Skeletal muscle tissue (tissue), 4 donors: ENCODE results near the gene EED. TPM values are rescaled to one million over a fixed set of nuclear protein-coding genes. Genes with fewer than 3 reads are reported as not detected.

Experiments used
- H3K27ac ChIP-seq: one replicate; pipeline ENCODE4 v1.7.0; 2013; ENCODE audit warnings: mild to moderate bottlenecking, low read depth, low read length, inconsistent platforms
- H3K27me3 ChIP-seq, 3 donors: one replicate each; pipeline ENCODE4 v1.7.0; 2013; ENCODE audit warnings: low read length in 3 of 3; ENCODE audit not compliant: control insufficient read depth in 3 of 3, insufficient read depth in 3 of 3
- H3K36me3 ChIP-seq, 3 donors: one replicate each; pipeline ENCODE4 v1.7.0; 2013; ENCODE audit warnings: low read length in 3 of 3; ENCODE audit not compliant: control insufficient read depth in 3 of 3, insufficient read depth in 3 of 3
- H3K4me1 ChIP-seq, 3 donors: one replicate each; pipeline ENCODE4 v1.7.0; 2013; ENCODE audit warnings: low read length in 3 of 3, mild to moderate bottlenecking in 3 of 3; ENCODE audit not compliant: control insufficient read depth in 3 of 3, insufficient read depth in 3 of 3
- H3K4me3 ChIP-seq, 3 donors: one replicate each; pipeline ENCODE4 v1.7.0; 2013; ENCODE audit warnings: low read length in 3 of 3
- H3K9ac ChIP-seq, 3 donors: one replicate each; pipeline ENCODE4 v1.7.0; 2013; ENCODE audit warnings: low read length in 3 of 3, mild to moderate bottlenecking in 3 of 3, moderate library complexity in 2 of 3, low read depth in 1 of 3
- H3K9me3 ChIP-seq, 3 donors: one replicate each; pipeline ENCODE4 v1.7.0; 2013; ENCODE audit warnings: low read length in 3 of 3; ENCODE audit not compliant: control insufficient read depth in 3 of 3
- total RNA-seq: library from RNA; depleted of rRNA; stranded (reverse); fragments of >200 nt; gene quantifications from one replicate; pipeline ENCODE4 v1.2.3, GENCODE V29; 2014
- donor health status: Osteomylitis.

Gene EED
- total RNA-seq, 1 donor from 2014 or later = 23.5 TPM

- Histone ChIP-seq H3K9me3 (no peaks in the 10 kb centered on the region), H3K27ac (no peak overlapping the region), H3K4me3 (peak overlapping the region; percentile 98), H3K4me1 (peaks cover 6 to 14% (median 13%) of the 10 kb centered on the region in 3 donors), H3K27me3 (no peaks in the 10 kb centered on the region), H3K36me3 (no peaks in the 10 kb centered on the region), H3K9ac (peak overlapping the region; percentile 3 to 95 (median 93))
Measured at GRCh38 chr11:86246293-86246675, 1.7 kb downstream of the EED start.

- Histone ChIP-seq H3K9me3 (no peaks in the 10 kb centered on the region), H3K36me3 (peaks cover 0 to 1% (median 0%) of the 10 kb centered on the region in 3 donors), H3K9ac (no peak overlapping the region), H3K4me3 (no peak overlapping the region), H3K4me1 (peaks cover 6 to 14% (median 13%) of the 10 kb centered on the region in 3 donors), H3K27ac (no peak overlapping the region), H3K27me3 (no peaks in the 10 kb centered on the region)
Measured at GRCh38 chr11:86247608-86248007, 3.1 kb downstream of the EED start.

- H3K36me3 ChIP-seq = peaks cover 0 to 4% (median 0%) of the 10 kb centered on the region in 3 donors
- no peaks in the 10 kb centered on the region for H3K27me3 ChIP-seq
- H3K4me3 ChIP-seq = no peak overlapping the region
- peaks cover 6 to 14% (median 13%) of the 10 kb centered on the region in 3 donors for H3K4me1 ChIP-seq
- H3K9me3 ChIP-seq = no peaks in the 10 kb centered on the region
- H3K9ac ChIP-seq = no peak overlapping the region
- H3K27ac ChIP-seq = no peak overlapping the region
Measured at GRCh38 chr11:86248609-86249008, 4.1 kb downstream of the EED start.

DNA sequence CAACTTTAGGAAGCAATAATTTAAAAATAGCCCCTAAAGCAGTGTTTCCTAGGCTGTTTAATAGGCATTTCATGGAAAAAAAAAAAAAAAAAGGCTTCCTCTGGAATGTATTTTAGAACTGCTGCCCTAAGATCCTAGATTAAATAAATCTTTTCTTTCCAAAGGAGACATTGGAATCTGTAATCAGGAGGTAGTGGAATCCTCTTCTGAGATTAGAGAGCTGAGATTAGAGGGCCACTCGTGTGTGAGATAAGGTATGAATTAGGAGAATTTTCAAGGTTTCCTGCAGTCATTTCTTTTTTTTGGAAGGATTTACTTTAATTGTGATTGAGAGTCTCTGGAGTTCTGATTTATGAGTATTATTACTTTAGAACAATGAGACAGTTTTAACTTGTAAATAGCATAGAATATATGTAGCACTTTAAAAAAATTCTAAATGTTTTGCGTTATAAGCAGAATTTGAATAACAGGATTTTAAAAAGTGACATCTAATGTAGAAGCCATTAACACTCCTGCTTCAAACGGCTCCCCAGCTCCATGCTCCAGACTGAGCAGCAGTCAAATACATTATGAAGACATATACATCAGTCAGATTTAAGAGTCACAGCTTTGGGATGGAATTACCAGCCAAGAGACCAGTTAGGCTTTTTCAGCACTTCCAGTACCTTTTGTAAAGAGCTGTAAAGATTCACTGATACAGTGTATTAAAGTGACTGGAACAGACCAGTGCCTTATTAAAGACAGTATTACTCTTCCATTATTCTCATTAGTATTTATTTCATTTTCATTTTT is 5.0 kb downstream of the EED start:
- no peaks in the 10 kb centered on the region for H3K27me3 ChIP-seq
- no peak overlapping the region for H3K4me3 ChIP-seq
- H3K9ac ChIP-seq = no peak overlapping the region
- peaks cover 0 to 4% (median 0%) of the 10 kb centered on the region in 3 donors for H3K36me3 ChIP-seq
- H3K4me1 ChIP-seq = peaks cover 4 to 10% (median 6%) of the 10 kb centered on the region in 3 donors
- no peak overlapping the region for H3K27ac ChIP-seq
- H3K9me3 ChIP-seq = no peaks in the 10 kb centered on the region

GRCh38 chr11:86251345-86251744 is 6.8 kb downstream of the EED start:
- Histone ChIP-seq H3K27me3 (no peaks in the 10 kb centered on the region), H3K36me3 (peaks cover 0 to 7% (median 0%) of the 10 kb centered on the region in 3 donors), H3K9ac (no peak overlapping the region), H3K4me3 (no peak overlapping the region), H3K9me3 (no peaks in the 10 kb centered on the region), H3K27ac (no peak overlapping the region), H3K4me1 (peaks cover 3 to 4% (median 4%) of the 10 kb centered on the region in 3 donors)

- Histone ChIP-seq H3K4me1 (no peaks in the 10 kb centered on the region), H3K4me3 (no peak overlapping the region), H3K9me3 (no peaks in the 10 kb centered on the region), H3K27me3 (no peaks in the 10 kb centered on the region), H3K27ac (no peak overlapping the region), H3K36me3 (peaks cover 3 to 11% (median 4%) of the 10 kb centered on the region in 3 donors), H3K9ac (no peak overlapping the region)
Measured at GRCh38 chr11:86255896-86256295, 11.3 kb downstream of the EED start.

DNA sequence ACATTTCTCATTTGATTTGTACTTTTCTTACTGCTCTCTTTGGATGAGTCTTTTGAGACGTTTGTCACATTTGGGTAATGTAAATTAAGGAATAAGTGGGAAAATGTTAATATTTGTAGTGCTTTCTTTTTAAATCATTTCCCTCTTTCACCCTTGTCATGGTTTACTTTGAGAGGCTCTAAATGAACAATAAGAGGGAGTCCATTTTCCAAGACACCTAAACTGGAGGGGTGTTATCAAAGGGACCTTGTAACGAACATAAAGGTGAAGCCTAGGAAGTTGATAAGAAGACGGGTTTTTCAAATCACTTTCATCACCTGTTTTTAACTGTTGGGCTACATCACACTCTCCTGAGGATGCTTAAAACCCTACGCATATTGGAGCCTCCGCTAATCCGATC is 12.1 kb downstream of the EED start:
- H3K27ac ChIP-seq = no peak overlapping the region
- H3K9me3 ChIP-seq = no peaks in the 10 kb centered on the region
- no peak overlapping the region for H3K9ac ChIP-seq
- H3K36me3 ChIP-seq = peaks cover 4 to 15% (median 5%) of the 10 kb centered on the region in 3 donors
- H3K4me3 ChIP-seq = no peak overlapping the region
- H3K27me3 ChIP-seq = no peaks in the 10 kb centered on the region
- H3K4me1 ChIP-seq = no peaks in the 10 kb centered on the region

GRCh38 chr11:86257446-86257845 is 12.9 kb downstream of the EED start:
- no peaks in the 10 kb centered on the region for H3K9me3 ChIP-seq
- H3K4me1 ChIP-seq = no peaks in the 10 kb centered on the region
- no peak overlapping the region for H3K27ac ChIP-seq
- H3K9ac ChIP-seq = no peak overlapping the region
- H3K4me3 ChIP-seq = no peak overlapping the region
- H3K36me3 ChIP-seq = peaks cover 7 to 19% (median 11%) of the 10 kb centered on the region in 3 donors
- H3K27me3 ChIP-seq = no peaks in the 10 kb centered on the region

DNA sequence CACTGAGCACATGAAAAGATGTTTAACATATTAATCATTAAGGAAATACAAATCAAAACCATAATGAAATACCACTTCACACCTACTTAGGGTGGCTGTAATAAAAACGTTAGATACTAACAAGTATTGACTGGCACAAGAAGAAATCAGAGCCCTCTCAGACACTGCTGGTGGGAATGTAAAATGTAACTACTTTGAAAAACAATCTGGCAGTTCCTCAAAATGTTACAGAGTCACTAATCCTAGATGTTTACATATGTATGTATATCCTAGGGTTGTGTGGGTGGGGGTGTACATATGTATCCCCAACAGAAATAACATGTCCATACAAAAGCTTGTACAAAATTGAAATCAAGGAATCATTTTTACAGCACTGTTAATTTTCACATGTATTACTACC is 15.2 kb downstream of the EED start:
- Histone ChIP-seq H3K4me3 (no peak overlapping the region), H3K36me3 (peaks cover 7 to 25% (median 18%) of the 10 kb centered on the region in 3 donors), H3K27me3 (no peaks in the 10 kb centered on the region), H3K9ac (no peak overlapping the region), H3K4me1 (no peaks in the 10 kb centered on the region), H3K27ac (no peak overlapping the region), H3K9me3 (no peaks in the 10 kb centered on the region)

- H3K4me3 ChIP-seq = no peak overlapping the region
- no peak overlapping the region for H3K27ac ChIP-seq
- peaks cover 7 to 25% (median 15%) of the 10 kb centered on the region in 3 donors for H3K36me3 ChIP-seq
- no peaks in the 10 kb centered on the region for H3K4me1 ChIP-seq
- H3K9me3 ChIP-seq = no peaks in the 10 kb centered on the region
- H3K9ac ChIP-seq = no peak overlapping the region
- H3K27me3 ChIP-seq = no peaks in the 10 kb centered on the region
Measured at GRCh38 chr11:86261328-86261727, 16.8 kb downstream of the EED start.
